Measurements from ENCODE around the gene IMMP1L. TPM values are rescaled to one million over a fixed set of nuclear protein-coding genes. Genes with fewer than 3 reads are reported as not detected.

The IMMP1L gene
- total RNA-seq, 1 donor from 2014 or later: 27.1 TPM

DNA sequence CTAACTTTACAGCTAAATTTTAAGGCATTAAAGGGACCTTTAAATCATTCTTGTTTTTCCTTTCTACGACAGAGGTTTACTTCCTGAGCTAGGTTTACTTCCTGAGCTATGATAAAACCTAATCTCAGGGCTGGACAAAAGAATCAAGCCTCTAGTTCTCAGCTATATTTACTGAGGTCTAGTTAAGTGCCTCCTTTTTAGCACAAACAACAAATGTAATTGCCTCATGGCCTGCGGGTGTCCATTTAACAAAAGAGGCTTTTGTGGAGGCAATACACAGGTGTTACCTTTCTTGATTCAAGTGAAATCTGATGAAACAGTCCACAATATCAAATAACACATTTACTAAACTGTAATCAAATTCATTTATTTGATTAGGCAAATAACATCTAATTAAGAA is 67.3 kb downstream of the IMMP1L start:
- no peak for DNase-seq (ENCODE audit: low read depth)
- H3K36me3 ChIP-seq (ENCODE audit: control insufficient read depth, insufficient read depth, low read length): no peaks in the 10 kb centered on the region
- TF ChIP-seq CTCF (IDR thresholded peaks at IDR 0.05; ENCODE audit: insufficient read depth, low read length, poor library complexity, severe bottlenecking): no peak

GRCh38 chr11:31441296-31441695 is 68.1 kb downstream of the IMMP1L start:
- no peak for DNase-seq (ENCODE audit: low read depth)

More for the DNA sequence above, 67.3 kb downstream of the IMMP1L start:
- Histone ChIP-seq H3K27me3 (ENCODE audit: control insufficient read depth, insufficient read depth, low read length) (no peaks in the 10 kb centered on the region), H3K4me3 (ENCODE audit: low read depth, low read length) (no peak overlapping the region)

GRCh38 chr11:31437742-31438435 is 71.5 kb downstream of the IMMP1L start:
- Histone ChIP-seq H3K4me3 (ENCODE audit: low read depth, low read length) (no peak overlapping the region), H3K36me3 (ENCODE audit: control insufficient read depth, insufficient read depth, low read length) (no peaks in the 10 kb centered on the region), H3K27me3 (ENCODE audit: control insufficient read depth, insufficient read depth, low read length) (no peaks in the 10 kb centered on the region)
- TF ChIP-seq CTCF (IDR thresholded peaks at IDR 0.05; ENCODE audit: insufficient read depth, low read length, poor library complexity, severe bottlenecking): no peak
- no peak for DNase-seq (ENCODE audit: low read depth)

More at GRCh38 chr11:31441296-31441695, 68.1 kb downstream of the IMMP1L start:
- Histone ChIP-seq H3K36me3 (ENCODE audit: control insufficient read depth, insufficient read depth, low read length) (no peaks in the 10 kb centered on the region), H3K4me3 (ENCODE audit: low read depth, low read length) (no peak overlapping the region), H3K27me3 (ENCODE audit: control insufficient read depth, insufficient read depth, low read length) (no peaks in the 10 kb centered on the region)
- TF ChIP-seq CTCF (IDR thresholded peaks at IDR 0.05; ENCODE audit: insufficient read depth, low read length, poor library complexity, severe bottlenecking): no peak

DNA sequence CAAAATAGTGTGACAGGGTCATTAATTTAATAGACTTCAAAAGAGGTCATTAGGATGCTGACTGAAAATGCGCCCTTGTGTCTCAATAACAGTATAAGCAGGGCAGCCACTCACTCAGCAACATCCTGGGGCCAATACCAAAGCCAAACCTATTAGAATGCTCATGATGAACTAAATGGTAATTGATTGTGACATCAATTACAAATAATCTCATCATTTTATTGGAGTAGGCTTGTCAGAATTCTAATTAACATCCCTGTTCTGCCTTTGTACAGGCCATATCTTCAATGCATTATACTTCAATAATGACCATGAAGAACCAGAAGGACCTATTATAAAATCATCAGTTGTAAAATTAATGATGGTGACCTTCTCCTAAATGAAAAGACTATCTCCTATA is 75.6 kb downstream of the IMMP1L start:
- DNase-seq (ENCODE audit: low read depth): no peak
- Histone ChIP-seq H3K36me3 (ENCODE audit: control insufficient read depth, insufficient read depth, low read length) (no peaks in the 10 kb centered on the region), H3K4me3 (ENCODE audit: low read depth, low read length) (no peak overlapping the region), H3K27me3 (ENCODE audit: control insufficient read depth, insufficient read depth, low read length) (no peaks in the 10 kb centered on the region)
- TF ChIP-seq CTCF (IDR thresholded peaks at IDR 0.05; ENCODE audit: insufficient read depth, low read length, poor library complexity, severe bottlenecking): no peak

GRCh38 chr11:31424652-31425051 is 84.8 kb downstream of the IMMP1L start:
- DNase-seq (ENCODE audit: low read depth): no peak
- no peak for TF ChIP-seq CTCF (IDR thresholded peaks at IDR 0.05; ENCODE audit: insufficient read depth, low read length, poor library complexity, severe bottlenecking)
- Histone ChIP-seq H3K27me3 (ENCODE audit: control insufficient read depth, insufficient read depth, low read length) (no peaks in the 10 kb centered on the region), H3K36me3 (ENCODE audit: control insufficient read depth, insufficient read depth, low read length) (no peaks in the 10 kb centered on the region), H3K4me3 (ENCODE audit: low read depth, low read length) (no peak overlapping the region)

DNA sequence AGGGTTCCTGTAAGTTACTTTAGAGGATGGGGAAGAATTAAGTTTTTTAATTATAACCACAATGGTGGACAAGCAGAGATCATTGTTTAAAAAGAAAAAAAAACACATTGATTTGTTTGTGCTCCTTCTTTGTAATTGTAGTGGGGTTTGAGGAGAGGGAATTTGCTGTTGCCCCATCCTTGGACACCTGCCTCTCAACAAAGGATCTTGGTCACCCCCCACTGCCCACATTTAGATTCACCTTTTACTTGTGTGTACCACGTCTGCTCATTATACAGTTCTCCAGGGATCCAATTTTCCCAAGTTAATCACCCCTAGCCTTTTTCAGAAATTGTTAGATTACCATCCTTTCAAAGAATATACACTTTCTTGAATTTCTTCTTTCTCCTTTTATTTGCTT is 86.7 kb downstream of the IMMP1L start:
- TF ChIP-seq CTCF (IDR thresholded peaks at IDR 0.05; ENCODE audit: insufficient read depth, low read length, poor library complexity, severe bottlenecking): no peak
- H3K36me3 ChIP-seq (ENCODE audit: control insufficient read depth, insufficient read depth, low read length): no peaks in the 10 kb centered on the region
- no peaks in the 10 kb centered on the region for H3K27me3 ChIP-seq (ENCODE audit: control insufficient read depth, insufficient read depth, low read length)
- no peak overlapping the region for H3K4me3 ChIP-seq (ENCODE audit: low read depth, low read length)
- DNase-seq (ENCODE audit: low read depth): no peak

All from kidney epithelial cell (primary cell).